Activated CD8-positive, alpha-beta memory T cell treated with anti-CD3 and anti-CD28 coated beads, Interleukin-2, amount 50 U/mL, for 4 hours (primary cell): ENCODE data around the gene PCDHGB5.
"Not testable (repeated sequence)": the region's sequence is repeated elsewhere in the genome, so short reads cannot be mapped to it uniquely, and the experiment has no call there.

Source experiments
- DNase-seq: peaks from one replicate; pipeline ENCODE4 v3.0.0-alpha.2; 2020

PCDHGB5 gene

GRCh38 chr5:141397756-141398551 lies at the start of gene PCDHGB5:
Gene PCDHGB5, plus strand, starts transcription at chr5:141397947. Its CDS starts 181 bp downstream, at chr5:141398128.
- DNase-seq, result not testable (repeated sequence)

GRCh38 chr5:141349917-141350619 lies 47.7 kb upstream of the PCDHGB5 start, which contains the start of gene PCDHGB1:
Gene PCDHGB1, plus strand, starts transcription at chr5:141350099. Its CDS starts 162 bp downstream, at chr5:141350261.
- DNase-seq, result no peak

GRCh38 chr5:141351591-141351990 lies 46.2 kb upstream of the PCDHGB5 start:
- DNase-seq, result no peak

GRCh38 chr5:141354900-141355469 lies 42.8 kb upstream of the PCDHGB5 start, which contains the start of gene PCDHGA4:
Gene PCDHGA4, plus strand, starts transcription at chr5:141355021. Its CDS starts 87 bp downstream, at chr5:141355108.
- no peak for DNase-seq

GRCh38 chr5:141355641-141356040 lies 42.1 kb upstream of the PCDHGB5 start:
- no peak for DNase-seq

GRCh38 chr5:141356133-141356532 lies 41.6 kb upstream of the PCDHGB5 start:
- DNase-seq, result no peak

GRCh38 chr5:141356950-141357349 lies 40.8 kb upstream of the PCDHGB5 start:
- no peak for DNase-seq

GRCh38 chr5:141359790-141360426 lies 37.8 kb upstream of the PCDHGB5 start, which contains the start of gene PCDHGB2:
Gene PCDHGB2, plus strand, starts transcription at chr5:141359994. Its CDS starts 142 bp downstream, at chr5:141360136.
- DNase-seq, result no peak

GRCh38 chr5:141360685-141361084 lies 37.1 kb upstream of the PCDHGB5 start:
- DNase-seq, result no peak

GRCh38 chr5:141362719-141363118 lies 35.0 kb upstream of the PCDHGB5 start:
- no peak for DNase-seq

- DNase-seq, result no peak
Measured at GRCh38 chr5:141363952-141364660, 33.6 kb upstream of the PCDHGB5 start, which contains the start of gene PCDHGA5. Gene PCDHGA5, plus strand, starts transcription at chr5:141364162. Its CDS starts 169 bp downstream, at chr5:141364331.

- no peak for DNase-seq
Measured at GRCh38 chr5:141366016-141366896, 31.5 kb upstream of the PCDHGB5 start.

- DNase-seq, result no peak
Measured at GRCh38 chr5:141369994-141370848, 27.5 kb upstream of the PCDHGB5 start, which contains the start of gene PCDHGB3. Gene PCDHGB3, plus strand, starts transcription at chr5:141370242. Its CDS starts 153 bp downstream, at chr5:141370395.

GRCh38 chr5:141371572-141372475 lies 25.9 kb upstream of the PCDHGB5 start:
- DNase-seq, result no peak

GRCh38 chr5:141373673-141374317 lies 24.0 kb upstream of the PCDHGB5 start, which contains the start of gene PCDHGA6:
Gene PCDHGA6, plus strand, starts transcription at chr5:141373891. Its CDS starts 193 bp downstream, at chr5:141374084.
- DNase-seq, result no peak

- DNase-seq, result no peak
Measured at GRCh38 chr5:141374627-141375026, 23.1 kb upstream of the PCDHGB5 start.

- not testable (repeated sequence) for DNase-seq
Measured at GRCh38 chr5:141375444-141376155, 22.1 kb upstream of the PCDHGB5 start.
